Liver (tissue), 9 donors: ENCODE data around the gene ZNF536. TPM values are rescaled to one million over a fixed set of nuclear protein-coding genes. Genes with fewer than 3 reads are reported as not detected.

ENCODE experiments used
- DNase-seq: peaks from one replicate; pipeline ENCODE4 v3.0.0-alpha.2; 2017; ENCODE audit warnings: low spot score
- H3K27ac ChIP-seq, 2 donors: one replicate each; pipeline ENCODE4 v1.7.0; 2013; ENCODE audit warnings: inconsistent platforms in 2 of 2, low read length in 2 of 2, control low read depth in 1 of 2, low read depth in 1 of 2, mild to moderate bottlenecking in 1 of 2
- H3K27me3 ChIP-seq, 4 donors: one replicate each; pipeline versions ENCODE4 v1.6.1 to v1.7.0; 2013; ENCODE audit warnings: low read length in 3 of 4, inconsistent platforms in 1 of 4, mild to moderate bottlenecking in 1 of 4, moderate library complexity in 1 of 4; ENCODE audit not compliant: control insufficient read depth in 4 of 4, insufficient read depth in 4 of 4
- H3K36me3 ChIP-seq, 4 donors: one replicate each; pipeline versions ENCODE4 v1.6.1 to v1.7.0; 2013; ENCODE audit warnings: low read length in 3 of 4, mild to moderate bottlenecking in 3 of 4, low read depth in 1 of 4, moderate library complexity in 1 of 4; ENCODE audit not compliant: control insufficient read depth in 4 of 4, insufficient read depth in 3 of 4
- H3K4me1 ChIP-seq, 4 donors: one replicate each; pipeline versions ENCODE4 v1.6.1 to v1.7.0; 2013; ENCODE audit warnings: low read length in 3 of 4, mild to moderate bottlenecking in 3 of 4, moderate library complexity in 1 of 4; ENCODE audit not compliant: control insufficient read depth in 4 of 4, insufficient read depth in 4 of 4
- H3K4me3 ChIP-seq, 3 donors: one replicate each; pipeline versions ENCODE4 v1.6.1 to v1.7.0; 2013; ENCODE audit warnings: low read length in 3 of 3, control low read depth in 1 of 3, low read depth in 1 of 3, mild to moderate bottlenecking in 1 of 3
- H3K9ac ChIP-seq, 2 donors: one replicate each; pipeline ENCODE4 v1.7.0; 2013; ENCODE audit warnings: low read length in 2 of 2, mild to moderate bottlenecking in 2 of 2, moderate library complexity in 2 of 2, control low read depth in 1 of 2, low read depth in 1 of 2
- H3K9me3 ChIP-seq, 4 donors: one replicate each; pipeline versions ENCODE4 v1.6.1 to v1.7.0; 2013; ENCODE audit warnings: low read length in 3 of 4; ENCODE audit not compliant: control insufficient read depth in 4 of 4
- ATF3 ChIP-seq: IDR thresholded peaks from 2 replicates; pipeline ENCODE4 v1.6.1; 2016; ENCODE audit warnings: antibody characterized with exemption
- EGR1 ChIP-seq, 2 donors: IDR thresholded peaks; 2 replicates each; pipeline ENCODE4 v1.6.1; 2016 to 2018; ENCODE audit warnings: antibody characterized with exemption in 2 of 2, low read depth in 2 of 2
- FOXA1 ChIP-seq: IDR thresholded peaks from 2 replicates; pipeline ENCODE4 v1.6.1; 2016; ENCODE audit warnings: antibody characterized with exemption
- FOXA2 ChIP-seq: IDR thresholded peaks from 2 replicates; pipeline ENCODE4 v1.6.1; 2016; ENCODE audit warnings: antibody characterized with exemption
- GABPA ChIP-seq, 2 donors: IDR thresholded peaks in 1 of 2; conservative IDR thresholded peaks in 1 of 2; 2 replicates each; pipeline ENCODE4 v1.6.1; 2016; ENCODE audit warnings: antibody characterized with exemption in 2 of 2, mild to moderate bottlenecking in 1 of 2, moderate library complexity in 1 of 2
- HNF4A ChIP-seq, 2 donors: conservative IDR thresholded peaks; 2 replicates each; pipeline ENCODE4 v1.6.1; 2016; ENCODE audit warnings: antibody characterized with exemption in 2 of 2, mild to moderate bottlenecking in 2 of 2
- HNF4G ChIP-seq: IDR thresholded peaks from 2 replicates; pipeline ENCODE4 v1.6.1; 2016; ENCODE audit warnings: antibody characterized with exemption
- NR2F2 ChIP-seq: IDR thresholded peaks from 2 replicates; pipeline ENCODE4 v1.6.1; 2016; ENCODE audit warnings: antibody characterized with exemption
- RAD21 ChIP-seq, 2 donors: IDR thresholded peaks; 2 replicates each; pipeline ENCODE4 v1.6.1; 2016; ENCODE audit warnings: antibody characterized with exemption in 2 of 2, mild to moderate bottlenecking in 2 of 2
- RXRA ChIP-seq, 2 donors: IDR thresholded peaks; 2 replicates each; pipeline ENCODE4 v1.6.1; 2017 to 2018; ENCODE audit warnings: antibody characterized with exemption in 2 of 2, mild to moderate bottlenecking in 1 of 2
- SP1 ChIP-seq: IDR thresholded peaks from 2 replicates; pipeline ENCODE4 v1.6.1; 2018; ENCODE audit warnings: antibody characterized with exemption, mild to moderate bottlenecking
- TAF1 ChIP-seq: conservative IDR thresholded peaks from 2 replicates; pipeline ENCODE4 v1.6.1; 2016; ENCODE audit warnings: antibody characterized with exemption, mild to moderate bottlenecking
- YY1 ChIP-seq: IDR thresholded peaks from 2 replicates; pipeline ENCODE4 v1.6.1; 2016; ENCODE audit warnings: antibody characterized with exemption, mild to moderate bottlenecking
- ZBTB33 ChIP-seq: IDR thresholded peaks from 2 replicates; pipeline ENCODE4 v1.6.1; 2016; ENCODE audit warnings: antibody characterized with exemption
- whole genome bisulfite sequencing: extraction: QIAGEN DNeasy Blood & Tissue Kit; methylation state at CpG from one replicate; pipeline ENCODE4 v1.1.7; 2013; 5-methylcytosine and 5-hydroxymethylcytosine counted together
- polyA plus RNA-seq, 2 donors: library from polyadenylated mRNA; stranded (reverse) in 1 of 2; unstranded in 1 of 2; fragments of 200-250 nt in 1 of 2; fragments of >200 nt in 1 of 2; fragmentation: Nextera tagmentation in 1 of 2; extraction: Ambion mirVana in 1 of 2; gene quantifications; one replicate each; pipeline versions ENCODE4 v1.2.1 to v1.2.3, GENCODE V29; 2013 to 2015
- total RNA-seq, 2 donors: library from RNA; depleted of rRNA; stranded (reverse); fragments of >200 nt; gene quantifications; one replicate each; pipeline ENCODE4 v1.2.3, GENCODE V29; 2014
- TF ChIP-seq, protein P1 (sequence below): IDR thresholded peaks from 2 replicates; pipeline ENCODE4 v1.6.1; 2016; ENCODE audit warnings: antibody characterized with exemption, mild to moderate bottlenecking
- donor health status: healthy.
- donor health status: healthy.
- donor health status: healthy.
- donor health status: healthy.
- donor health status: healthy.

ZNF536 gene
- total and polyA plus RNA-seq, 4 donors = 0.02 to 0.17 (median 0.08) TPM

GRCh38 chr19:30577551-30578105 lies 205.4 kb downstream of the ZNF536 start:
- Histone ChIP-seq H3K27ac (no peak overlapping the region), H3K4me3 (no peak overlapping the region), H3K9ac (no peak overlapping the region), H3K36me3 (no peaks in the 10 kb centered on the region), H3K9me3 (no peaks in the 10 kb centered on the region), H3K27me3 (no peaks in the 10 kb centered on the region), H3K4me1 (no peaks in the 10 kb centered on the region)
- no peak for TF ChIP-seq TAF1
- TF ChIP-seq ATF3 = no peak
- no peak for TF ChIP-seq RXRA (IDR thresholded peaks at IDR 0.05)
- TF ChIP-seq NR2F2 = no peak
- no peak for TF ChIP-seq SP1
- TF ChIP-seq EGR1 (IDR thresholded peaks at IDR 0.05; ENCODE audit: low read depth in 2 of 2) = no peak
- TF ChIP-seq FOXA2 = no peak
- no peak for TF ChIP-seq FOXA1
- no peak for TF ChIP-seq HNF4G
- TF ChIP-seq RAD21 (IDR thresholded peaks at IDR 0.05) = no peak
- no peak for TF ChIP-seq ZBTB33
- TF ChIP-seq HNF4A (conservative IDR thresholded peaks at IDR 0.05) = no peak
- TF ChIP-seq, protein P1, sequence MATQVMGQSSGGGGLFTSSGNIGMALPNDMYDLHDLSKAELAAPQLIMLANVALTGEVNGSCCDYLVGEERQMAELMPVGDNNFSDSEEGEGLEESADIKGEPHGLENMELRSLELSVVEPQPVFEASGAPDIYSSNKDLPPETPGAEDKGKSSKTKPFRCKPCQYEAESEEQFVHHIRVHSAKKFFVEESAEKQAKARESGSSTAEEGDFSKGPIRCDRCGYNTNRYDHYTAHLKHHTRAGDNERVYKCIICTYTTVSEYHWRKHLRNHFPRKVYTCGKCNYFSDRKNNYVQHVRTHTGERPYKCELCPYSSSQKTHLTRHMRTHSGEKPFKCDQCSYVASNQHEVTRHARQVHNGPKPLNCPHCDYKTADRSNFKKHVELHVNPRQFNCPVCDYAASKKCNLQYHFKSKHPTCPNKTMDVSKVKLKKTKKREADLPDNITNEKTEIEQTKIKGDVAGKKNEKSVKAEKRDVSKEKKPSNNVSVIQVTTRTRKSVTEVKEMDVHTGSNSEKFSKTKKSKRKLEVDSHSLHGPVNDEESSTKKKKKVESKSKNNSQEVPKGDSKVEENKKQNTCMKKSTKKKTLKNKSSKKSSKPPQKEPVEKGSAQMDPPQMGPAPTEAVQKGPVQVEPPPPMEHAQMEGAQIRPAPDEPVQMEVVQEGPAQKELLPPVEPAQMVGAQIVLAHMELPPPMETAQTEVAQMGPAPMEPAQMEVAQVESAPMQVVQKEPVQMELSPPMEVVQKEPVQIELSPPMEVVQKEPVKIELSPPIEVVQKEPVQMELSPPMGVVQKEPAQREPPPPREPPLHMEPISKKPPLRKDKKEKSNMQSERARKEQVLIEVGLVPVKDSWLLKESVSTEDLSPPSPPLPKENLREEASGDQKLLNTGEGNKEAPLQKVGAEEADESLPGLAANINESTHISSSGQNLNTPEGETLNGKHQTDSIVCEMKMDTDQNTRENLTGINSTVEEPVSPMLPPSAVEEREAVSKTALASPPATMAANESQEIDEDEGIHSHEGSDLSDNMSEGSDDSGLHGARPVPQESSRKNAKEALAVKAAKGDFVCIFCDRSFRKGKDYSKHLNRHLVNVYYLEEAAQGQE = no peak
- no peak for TF ChIP-seq YY1
- 72% methylated on average over 6 of the region's 6 CpGs for WGBS
- no peak for DNase-seq

DNA sequence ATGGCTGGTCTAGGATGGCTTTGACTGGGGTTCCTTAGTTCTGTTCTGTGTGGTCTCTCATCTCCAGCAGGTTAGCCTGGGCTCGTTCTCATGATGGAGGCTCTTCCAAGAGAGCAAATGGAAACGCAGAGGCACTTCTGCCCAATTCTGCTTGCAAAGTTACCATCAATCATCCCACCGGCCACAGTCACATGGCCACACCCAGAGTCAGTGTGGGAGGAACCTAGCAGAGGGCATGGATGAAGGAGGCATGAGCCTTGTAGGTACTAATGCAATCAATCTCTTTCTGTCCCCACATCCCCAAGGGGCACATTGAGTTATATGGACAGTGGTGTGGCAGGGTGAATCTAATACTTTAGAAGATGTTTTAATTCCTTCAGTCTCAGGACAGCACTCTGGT lies 207.2 kb downstream of the ZNF536 start:
- no peak overlapping the region for H3K9ac ChIP-seq
- TF ChIP-seq FOXA2 = no peak
- TF ChIP-seq RAD21 (IDR thresholded peaks at IDR 0.05) = no peak
- TF ChIP-seq YY1 = no peak
- TF ChIP-seq ATF3 = no peak
- no peak for TF ChIP-seq FOXA1
- TF ChIP-seq NR2F2 = no peak
- TF ChIP-seq GABPA (IDR thresholded peaks at IDR 0.05 in 1 of 2, conservative IDR thresholded peaks at IDR 0.05 in 1 of 2) = no peak
- no peak for TF ChIP-seq HNF4G
- 80% methylated on average over 3 of the region's 3 CpGs for WGBS
- no peak overlapping the region for H3K27ac ChIP-seq
- H3K4me1 ChIP-seq = no peaks in the 10 kb centered on the region
- DNase-seq = no peak
- no peaks in the 10 kb centered on the region for H3K9me3 ChIP-seq
- no peaks in the 10 kb centered on the region for H3K27me3 ChIP-seq
- no peaks in the 10 kb centered on the region for H3K36me3 ChIP-seq
- H3K4me3 ChIP-seq = no peak overlapping the region
